GM21619 (cell line): ENCODE data around the gene CDK3.

Experiments used
- ATAC-seq: cut with Tn5 transposase; IDR thresholded peaks from one replicate; pipeline ENCODE4 v1.9.1; 2021; ENCODE audit not compliant: unreplicated experiment

CDK3 gene

DNA sequence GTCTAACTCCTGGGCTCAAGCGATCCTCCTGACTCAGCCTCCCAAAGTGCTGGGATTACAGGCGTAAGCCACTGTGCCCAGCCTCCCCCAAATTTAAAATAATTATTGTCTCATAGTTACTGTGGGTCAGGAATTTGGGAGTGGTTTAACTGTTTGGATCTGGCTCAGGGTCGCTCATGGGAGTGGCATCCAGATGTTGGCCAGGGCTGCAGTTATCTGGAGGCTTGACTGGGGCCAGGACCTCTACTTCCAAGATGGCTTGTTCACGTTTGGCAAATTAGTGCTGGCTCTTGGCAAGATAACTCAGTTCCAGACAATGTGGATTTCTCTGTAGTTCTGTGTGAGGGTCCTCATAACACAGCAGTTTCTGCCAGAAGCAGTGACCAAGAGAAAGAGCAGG lies 13.6 kb upstream of the CDK3 start:
- no peak for ATAC-seq

DNA sequence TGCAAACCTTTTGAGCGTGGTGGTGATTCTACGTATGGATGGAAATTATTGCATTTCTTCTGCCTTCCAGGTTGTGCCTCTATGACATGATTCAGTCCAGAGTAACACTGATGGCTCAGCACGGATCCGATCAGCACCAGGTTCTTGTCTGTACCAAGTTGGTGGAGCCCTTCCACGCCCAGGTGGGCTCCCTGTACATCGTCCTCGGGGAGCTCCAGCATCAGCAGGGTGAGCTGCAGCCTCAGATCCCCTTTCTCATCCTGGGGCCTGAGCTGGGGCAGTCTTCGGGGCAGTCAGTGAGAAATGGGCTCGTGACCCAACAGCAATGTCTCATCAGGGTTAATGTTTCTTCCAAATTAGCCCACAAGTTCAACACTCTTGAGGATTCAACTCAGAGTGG lies 9.3 kb upstream of the CDK3 start:
- no peak for ATAC-seq

DNA sequence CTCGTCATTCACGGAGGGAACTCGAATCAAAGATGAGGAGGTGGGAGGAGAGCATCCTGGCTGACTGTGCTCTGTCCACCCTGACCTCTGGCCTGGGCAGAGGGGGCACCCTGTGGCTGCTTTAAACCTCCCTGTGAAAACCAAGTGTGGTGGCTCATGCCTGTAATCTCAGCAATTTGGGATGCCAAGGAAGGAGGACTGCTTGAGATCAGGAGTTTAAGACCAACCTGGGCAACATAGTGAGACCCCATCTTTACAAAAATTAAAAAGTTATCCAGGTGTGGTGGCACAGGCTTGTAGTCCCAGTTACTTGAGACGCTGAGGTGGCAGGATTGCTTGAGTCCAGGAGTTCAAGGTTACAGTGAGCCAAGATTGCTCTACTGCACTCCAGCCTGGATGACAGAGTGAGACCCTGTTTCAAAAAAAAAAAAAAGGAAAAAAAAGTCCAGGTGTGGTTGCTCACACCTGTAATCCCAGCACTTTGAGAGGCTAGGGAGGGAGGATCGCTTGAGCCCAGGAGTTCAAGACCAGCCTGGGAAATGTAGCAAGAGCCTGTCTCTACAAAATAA lies 5.8 kb upstream of the CDK3 start:
- no peak for ATAC-seq

DNA sequence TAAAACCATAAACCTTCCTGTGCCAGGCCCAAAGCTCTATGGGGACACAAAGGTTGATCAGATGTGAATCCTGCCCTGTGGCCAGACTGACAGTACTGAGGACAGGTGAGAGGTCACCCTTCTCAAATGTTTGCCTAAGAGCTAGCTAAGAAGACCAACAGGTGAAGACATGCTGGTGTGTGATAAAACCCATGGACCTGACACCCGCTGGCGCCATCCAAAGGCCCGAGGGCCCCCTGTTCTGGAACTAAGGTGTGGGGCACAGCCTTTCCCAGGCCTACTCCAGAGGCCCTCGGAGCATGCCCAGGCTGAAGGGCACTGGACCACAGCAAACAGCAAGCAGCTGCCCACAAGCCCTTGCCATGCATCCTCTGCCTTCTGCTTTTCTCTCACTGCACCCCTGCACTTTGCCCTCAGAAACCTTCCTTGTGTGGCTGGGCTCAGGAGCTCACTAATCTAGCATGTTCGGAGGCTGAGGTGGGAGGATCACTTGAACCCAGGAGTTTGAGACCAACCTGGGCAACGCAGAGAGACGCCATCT lies 5.2 kb upstream of the CDK3 start:
- ATAC-seq = no peak

DNA sequence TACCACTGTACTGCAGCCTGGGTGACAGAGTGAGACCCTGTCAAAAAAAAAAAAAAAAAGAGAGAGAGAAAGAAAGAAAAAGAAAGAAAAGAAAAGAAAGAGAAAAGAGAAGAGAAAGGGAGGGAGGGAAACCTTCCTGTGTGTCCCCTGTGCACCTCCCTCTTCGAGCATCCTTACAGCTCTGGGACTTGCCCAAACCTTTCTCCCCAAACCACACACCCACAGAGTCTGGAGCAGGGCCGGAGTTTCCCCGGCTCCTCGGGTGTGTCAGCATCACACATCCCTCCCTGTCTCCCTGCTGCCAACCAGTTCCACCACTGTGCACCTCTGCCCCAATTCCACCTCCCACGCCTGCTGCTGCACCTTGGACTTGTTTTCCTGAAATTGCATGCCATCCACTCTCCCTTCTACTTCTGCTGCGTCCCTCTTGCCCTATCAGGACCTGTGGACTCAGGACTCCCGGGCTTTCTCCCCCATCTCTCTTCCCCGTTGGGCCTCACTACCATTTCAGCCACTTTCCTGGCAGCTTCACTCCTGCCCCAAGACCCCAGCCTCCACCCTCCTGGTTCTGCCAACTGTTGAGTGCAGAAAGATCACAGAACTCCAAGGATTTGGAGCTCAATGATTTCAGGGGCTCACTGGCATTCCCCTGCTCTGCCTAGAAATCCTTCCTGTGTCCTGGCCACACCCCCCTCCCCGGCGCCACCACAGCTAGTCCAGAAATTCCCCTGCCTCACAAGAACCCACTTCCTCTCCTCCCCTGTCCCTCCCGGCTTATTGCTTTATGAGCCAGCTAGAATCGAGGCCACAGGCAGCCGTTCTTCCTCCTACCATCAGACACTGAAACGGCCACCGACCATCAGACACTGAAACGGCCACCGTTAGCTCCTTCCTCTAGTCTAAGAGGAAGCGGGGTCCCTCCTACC lies 3.7 kb upstream of the CDK3 start:
- ATAC-seq = no peak

DNA sequence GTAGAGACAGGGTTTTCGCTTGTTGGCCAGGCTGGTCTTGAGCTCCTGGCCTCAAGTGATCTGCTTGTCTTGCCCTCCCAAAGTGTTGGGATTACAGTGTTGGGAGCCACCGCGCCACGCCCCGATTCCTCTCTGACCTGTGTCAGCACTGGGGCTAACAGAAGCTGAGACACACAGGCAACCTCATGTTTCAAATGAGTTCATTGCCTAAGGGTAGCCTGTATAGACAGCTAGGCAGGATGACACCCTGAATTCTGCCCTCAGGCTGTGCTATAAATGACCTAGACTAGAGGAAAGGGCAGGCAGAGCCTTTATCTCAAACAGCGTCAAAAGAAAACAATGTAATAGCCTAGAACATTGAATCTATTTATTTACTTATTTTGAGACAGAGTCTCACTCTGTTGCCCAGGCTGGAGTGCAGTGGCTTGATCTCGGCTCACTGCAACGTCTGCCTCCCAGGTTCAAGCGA lies 2.3 kb upstream of the CDK3 start:
- no peak for ATAC-seq

DNA sequence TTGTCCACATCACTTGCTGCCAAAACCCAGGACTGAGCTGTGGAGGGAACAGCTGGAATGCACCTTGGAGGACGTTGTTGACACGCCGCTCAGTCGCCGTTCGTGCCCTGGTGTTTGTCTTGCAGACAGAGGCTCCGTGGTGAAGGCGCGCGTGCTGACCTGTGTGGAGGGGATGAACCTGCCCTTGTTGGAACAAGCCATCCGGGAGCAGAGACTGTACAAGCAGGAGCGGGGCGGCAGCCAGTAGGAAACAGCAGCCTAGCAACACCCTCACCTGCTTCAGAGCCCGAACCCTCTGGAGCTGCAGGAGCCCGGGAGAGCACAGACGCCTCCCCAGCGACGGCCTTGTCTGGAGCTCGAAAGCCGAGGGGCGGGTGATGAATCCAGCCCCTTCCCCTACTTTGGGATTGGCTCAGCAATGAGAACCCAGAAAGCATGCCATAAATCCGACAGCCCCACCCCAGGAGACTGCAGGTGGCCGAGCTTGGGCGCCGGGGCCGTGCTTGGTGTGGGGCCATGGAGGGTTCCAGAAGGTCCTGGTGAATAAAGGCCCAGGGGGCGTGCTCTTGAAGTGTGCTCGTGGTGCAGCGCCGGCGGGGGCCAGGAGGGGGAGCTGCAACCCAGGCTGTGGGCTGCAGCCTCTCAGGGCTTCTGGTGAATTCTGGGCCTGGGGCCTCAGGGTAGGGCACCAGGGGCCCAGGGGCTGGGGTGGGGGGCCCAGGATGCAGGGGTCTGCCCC lies 470 bp upstream of the CDK3 start:
- ATAC-seq = no peak

DNA sequence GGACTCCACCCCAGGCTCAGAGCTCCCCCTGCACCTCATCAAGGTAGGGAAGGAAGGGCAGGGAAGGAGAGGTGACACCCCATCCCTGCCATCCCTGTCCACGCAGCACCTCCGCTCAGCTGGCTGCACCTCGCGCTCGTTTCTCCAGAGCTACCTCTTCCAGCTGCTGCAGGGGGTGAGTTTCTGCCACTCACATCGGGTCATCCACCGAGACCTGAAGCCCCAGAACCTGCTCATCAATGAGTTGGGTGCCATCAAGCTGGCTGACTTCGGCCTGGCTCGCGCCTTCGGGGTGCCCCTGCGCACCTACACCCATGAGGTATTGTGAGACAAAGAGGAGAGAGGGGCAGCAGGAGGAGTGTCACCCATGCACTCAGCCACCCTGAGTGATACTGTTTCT lies 1.4 kb downstream of the CDK3 start:
- no peak for ATAC-seq

DNA sequence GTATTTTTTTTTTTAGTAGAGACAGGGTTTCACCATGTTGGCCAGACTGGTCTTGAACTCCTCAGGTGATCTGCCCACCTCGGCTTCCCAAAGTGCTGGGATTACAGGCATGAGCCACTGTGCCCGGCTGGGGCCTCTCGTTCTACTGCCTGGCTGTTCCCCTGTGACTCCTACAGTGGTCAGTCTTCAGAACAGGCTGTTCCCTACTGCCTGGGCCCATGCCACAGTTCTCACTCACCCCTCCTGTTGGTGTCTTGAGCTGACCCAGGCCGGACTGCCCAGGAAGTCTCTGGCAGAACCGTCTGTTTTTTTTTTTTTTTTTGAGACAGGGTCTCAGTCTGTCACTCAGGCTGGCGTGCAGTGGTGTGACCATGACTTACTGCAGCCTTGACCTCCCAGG lies 3.3 kb downstream of the CDK3 start:
- no peak for ATAC-seq

DNA sequence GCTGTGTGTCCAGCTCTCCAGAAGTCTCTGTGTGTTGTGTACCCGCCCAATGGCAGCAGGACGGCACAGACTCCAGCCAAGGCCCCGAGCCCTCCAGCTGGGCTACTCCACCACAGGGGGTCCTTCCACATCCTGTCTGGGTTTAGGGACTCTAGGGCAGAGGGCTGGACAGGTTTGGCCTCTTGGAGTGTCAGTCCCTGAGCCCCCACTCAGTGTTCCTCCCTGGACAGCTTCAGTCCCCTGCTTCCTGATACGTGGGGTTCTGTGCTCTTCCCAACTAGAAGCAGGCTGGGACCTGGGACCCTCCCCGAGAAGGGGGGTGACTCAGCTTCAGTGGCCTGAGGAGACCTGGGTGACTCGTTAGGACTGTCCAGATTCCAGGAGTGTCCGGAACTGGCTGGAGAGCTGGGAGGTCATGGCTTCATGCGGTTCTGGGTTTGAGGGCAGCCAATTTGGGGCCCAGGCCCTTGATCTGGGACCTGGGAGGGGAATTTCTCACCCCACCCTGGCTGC lies 4.2 kb downstream of the CDK3 start:
- no peak for ATAC-seq

DNA sequence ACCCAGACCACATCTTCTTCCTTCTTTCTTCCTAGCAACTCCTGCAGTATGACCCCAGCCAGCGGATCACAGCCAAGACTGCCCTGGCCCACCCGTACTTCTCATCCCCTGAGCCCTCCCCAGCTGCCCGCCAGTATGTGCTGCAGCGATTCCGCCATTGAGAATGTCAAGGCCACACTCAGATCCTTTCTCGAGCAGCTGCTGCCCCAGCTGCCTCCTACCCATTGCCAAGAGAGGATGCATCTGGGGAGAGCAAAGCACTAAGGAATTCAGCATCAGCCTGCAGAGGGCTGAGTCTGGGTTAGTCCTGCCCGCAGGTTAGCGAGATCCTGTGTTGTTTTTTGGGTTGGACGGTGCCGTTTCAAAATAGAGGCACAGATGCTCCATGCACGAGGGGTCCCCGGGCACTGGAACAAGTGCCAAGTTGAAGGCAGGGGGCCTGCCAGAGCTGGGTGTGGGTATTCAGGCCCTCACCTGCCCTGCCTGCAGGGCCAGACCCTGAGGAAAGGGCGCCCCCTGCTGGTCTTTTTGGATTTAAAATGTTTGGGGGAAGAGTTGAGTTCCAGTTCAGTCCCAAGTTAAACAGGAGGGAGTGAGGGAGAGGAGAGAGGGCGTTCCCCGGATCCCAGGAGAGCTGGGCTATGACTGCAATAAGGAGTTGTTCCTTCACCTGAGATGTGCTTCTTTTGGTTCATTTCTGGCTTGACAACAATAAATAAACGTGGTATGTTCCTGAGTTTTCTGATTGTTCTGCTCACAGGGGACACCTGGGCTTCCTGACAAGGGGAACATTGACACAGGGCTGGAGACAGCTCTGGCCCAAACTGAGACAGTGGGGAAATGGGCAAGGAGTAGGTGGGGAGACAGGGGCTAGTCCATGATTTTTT lies 4.9 kb downstream of the CDK3 start:
- ATAC-seq = no peak

DNA sequence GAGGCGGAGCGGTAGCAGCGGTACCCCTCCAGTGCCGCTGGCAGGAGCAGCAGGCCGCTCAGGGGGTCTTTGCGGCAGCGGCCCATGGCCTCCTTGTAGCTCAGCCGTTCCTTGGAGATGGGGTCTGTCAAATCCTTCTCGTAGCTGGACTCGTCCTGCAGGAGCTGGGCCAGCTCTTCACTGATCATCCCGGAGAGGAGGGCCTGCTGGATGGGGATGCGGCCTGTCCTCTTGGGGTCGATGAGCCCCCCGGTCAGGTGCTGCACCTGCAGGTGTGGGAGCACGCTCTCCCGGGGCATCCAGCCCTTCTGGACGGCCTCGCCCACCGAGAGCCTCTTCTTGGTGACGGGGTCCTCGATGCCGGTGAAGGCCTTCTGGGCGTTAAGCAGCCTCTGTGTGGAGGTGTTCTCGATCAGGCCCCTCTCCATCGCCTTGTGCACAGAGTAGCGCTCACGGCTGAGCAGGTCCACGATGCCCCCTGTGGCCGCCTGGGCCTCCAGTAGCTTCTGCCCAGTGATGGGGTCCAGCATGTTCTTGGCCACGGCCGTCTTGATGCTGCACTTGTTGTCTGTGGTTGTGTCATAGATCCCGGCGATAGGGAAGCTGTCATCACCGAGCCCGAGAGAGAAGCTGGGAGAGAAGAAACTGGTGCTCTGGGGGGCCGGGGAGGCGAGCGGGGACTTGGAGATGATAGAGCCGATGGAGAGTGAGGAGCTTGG lies 6.6 kb downstream of the CDK3 start:
- ATAC-seq = no peak

DNA sequence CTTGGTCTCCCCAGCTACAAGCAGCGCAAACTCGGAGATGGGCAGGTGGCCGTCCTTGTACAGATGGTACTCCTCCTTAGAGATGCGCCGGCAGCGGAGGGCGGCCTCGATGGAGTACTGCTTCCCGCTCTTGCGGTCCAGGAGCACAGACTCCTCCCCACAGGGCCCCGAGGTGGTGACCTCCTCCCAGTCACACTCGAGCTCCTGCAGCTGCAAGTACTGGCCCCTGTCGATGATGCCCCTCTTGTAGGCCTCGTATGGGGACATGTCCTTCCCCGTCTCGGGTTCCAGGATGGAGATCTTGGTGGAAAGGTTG lies 7.2 kb downstream of the CDK3 start:
- no peak for ATAC-seq

DNA sequence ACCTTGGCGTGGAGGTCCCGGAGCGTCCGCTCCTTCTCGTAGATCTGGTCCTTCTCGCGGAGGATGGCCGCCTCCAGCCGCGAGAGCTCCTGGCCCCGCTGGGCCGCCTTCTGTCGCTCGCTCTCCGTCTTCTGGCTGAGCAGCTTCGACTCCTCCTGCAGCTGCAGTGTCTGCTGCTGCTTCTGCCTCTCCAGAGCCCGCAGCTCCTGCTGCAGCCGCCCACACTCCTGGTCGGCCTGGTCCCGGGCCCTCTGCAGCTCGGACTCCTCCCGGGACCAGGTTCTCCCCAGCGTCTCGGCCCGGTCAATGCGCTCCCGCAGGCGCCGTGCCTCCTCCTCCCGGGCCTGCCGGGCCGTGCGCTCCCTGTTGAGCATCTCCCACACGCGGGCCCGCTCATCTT lies 7.6 kb downstream of the CDK3 start:
- no peak for ATAC-seq

DNA sequence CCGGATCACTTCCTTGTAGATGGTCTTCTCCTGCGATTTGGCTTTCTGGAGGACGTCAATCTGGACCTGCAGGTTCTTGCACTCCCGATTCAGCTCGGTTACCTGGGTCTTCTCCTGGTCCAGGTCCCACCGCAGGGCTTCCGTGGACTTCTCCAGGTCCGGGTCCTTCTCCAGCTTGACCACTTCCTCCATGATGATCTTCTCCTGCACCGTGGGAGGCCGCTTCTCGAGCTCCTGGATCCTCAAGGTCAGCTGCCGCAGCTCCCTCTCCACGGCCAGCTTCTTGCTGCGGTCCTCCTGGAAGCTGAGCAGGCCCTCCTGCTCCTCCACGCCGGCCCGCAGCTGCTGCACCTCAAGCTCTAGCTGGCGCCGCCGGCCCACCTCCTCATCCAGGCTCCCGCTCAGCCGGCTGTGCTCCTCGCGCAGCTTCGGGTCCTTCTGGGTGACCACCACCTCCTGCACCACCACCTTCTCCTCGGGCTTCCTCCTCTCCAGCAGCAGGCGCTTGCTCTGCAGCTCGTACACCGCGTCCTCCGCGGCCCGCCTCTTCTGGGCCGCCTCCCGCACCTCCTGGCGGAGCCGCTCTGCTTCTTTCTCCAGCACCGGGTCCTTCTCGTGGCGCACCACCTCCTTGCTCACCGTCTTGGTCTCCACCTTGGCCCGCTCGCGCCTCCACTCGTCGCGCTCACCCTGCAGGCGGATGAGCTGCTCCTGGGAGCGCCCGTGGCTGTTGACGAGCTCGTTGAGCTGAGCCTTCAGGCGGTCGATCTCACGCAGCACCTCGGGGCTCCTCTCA lies 8.2 kb downstream of the CDK3 start:
- no peak for ATAC-seq

DNA sequence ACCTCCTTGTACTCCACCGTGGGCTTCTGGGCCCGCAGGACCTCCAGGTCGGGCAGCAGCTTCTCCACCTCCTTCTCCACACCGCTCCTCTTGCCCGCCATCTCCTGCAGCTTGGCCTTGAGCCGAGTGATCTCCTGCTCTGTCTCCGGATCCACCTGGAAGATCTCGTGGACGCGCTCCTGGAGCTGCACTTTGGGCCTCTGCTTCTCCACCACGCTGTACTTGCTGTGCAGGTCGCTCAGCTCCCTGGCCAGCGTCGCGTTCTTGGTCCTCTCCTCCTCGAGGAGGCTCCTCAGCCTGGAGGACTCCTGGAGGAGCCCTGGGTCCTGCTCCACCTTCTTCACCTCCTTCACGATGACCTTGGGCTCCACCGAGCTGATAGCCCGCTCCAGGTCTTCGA lies 8.8 kb downstream of the CDK3 start:
- no peak for ATAC-seq

DNA sequence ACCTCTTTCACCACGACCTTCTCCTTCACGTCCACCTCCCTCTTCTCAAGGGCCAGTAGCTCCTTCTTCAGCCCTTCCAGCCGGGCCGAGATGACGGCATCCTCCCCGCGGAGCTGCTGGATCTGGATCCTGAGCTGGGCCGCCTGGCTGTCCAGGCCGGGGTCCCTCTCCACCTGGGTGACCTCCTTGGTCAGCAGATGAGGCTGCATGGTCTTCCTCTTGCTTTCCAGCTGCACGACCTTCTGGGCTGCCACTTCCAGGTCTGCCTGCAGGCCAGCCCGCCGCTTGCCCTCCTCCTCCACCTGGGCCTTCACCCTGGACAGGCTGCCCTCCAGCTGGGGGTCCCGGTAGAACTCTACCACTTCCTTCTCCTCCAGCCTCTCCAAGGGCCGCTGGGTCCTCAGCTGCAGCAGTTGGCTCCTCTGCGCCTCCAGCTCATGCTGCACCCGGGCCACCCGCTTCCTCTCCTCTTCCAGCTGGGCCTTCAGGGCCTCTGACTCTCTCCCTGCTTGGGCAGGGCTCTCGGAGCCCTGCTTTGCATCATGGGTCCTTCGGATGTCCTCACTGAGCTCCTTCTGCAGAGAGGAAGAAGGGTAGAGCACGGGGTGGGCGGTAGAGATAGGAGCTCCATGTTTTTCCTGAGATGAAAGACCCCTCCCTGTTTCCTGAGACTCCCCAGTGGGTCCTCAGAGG lies 9.5 kb downstream of the CDK3 start:
- no peak for ATAC-seq

DNA sequence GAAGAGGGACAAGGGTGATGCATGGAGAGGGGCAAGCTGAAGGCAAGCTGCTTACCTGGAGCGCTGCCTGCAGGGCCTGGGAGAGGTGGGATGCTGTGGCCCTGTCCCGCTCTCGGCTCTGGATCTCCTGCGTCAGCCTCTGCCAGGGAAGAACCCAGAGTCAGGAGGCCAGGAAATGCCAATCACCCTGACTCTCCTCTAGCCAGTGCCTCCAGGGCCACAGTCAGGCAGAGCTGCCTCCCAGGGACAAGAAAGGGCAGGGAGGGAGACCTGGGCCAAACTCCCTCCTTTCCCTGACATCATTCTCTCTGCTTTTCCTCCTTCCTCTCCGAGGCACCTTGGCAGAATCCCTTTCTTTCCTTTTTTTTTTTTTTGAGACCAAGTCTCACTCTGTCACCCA lies 11.3 kb downstream of the CDK3 start:
- no peak for ATAC-seq
